HG02610 (cell line): ENCODE data around the gene PPP1R14D.
A peak's percentile ranks its signal among the peaks of the same experiment; 100 is the strongest.

Source experiments
- ATAC-seq: cut with Tn5 transposase; IDR thresholded peaks from one replicate; pipeline ENCODE4 v1.9.1; 2021; ENCODE audit warnings: mild to moderate bottlenecking, moderate library complexity; ENCODE audit not compliant: unreplicated experiment

Gene PPP1R14D

GRCh38 chr15:40823572-40824343 lies 4.8 kb downstream of the PPP1R14D start:
- ATAC-seq: no peak

- ATAC-seq: no peak
Observed at GRCh38 chr15:40821195-40821594, 7.3 kb downstream of the PPP1R14D start.

- ATAC-seq: no peak
Observed at GRCh38 chr15:40819048-40819447, 9.5 kb downstream of the PPP1R14D start.

- ATAC-seq: no peak
Observed at GRCh38 chr15:40815042-40815698, 13.3 kb downstream of the PPP1R14D start.

GRCh38 chr15:40812721-40813425 lies 15.6 kb downstream of the PPP1R14D start:
- ATAC-seq: no peak

- no peak for ATAC-seq
Observed at GRCh38 chr15:40808861-40809450, 19.6 kb downstream of the PPP1R14D start.

GRCh38 chr15:40807888-40808461 lies 20.5 kb downstream of the PPP1R14D start:
- ATAC-seq: no peak

GRCh38 chr15:40807028-40807887 lies 21.2 kb downstream of the PPP1R14D start, which contains the start of the genes DNAJC17 and ZFYVE19:
TSS of gene DNAJC17 (minus strand) at chr15:40807473. CDS start at chr15:40807446, 27 bp downstream.
TSS of gene ZFYVE19 (plus strand) at chr15:40807089. CDS start at chr15:40807590, 501 bp downstream.
- peak; percentile 87 for ATAC-seq

GRCh38 chr15:40806672-40807027 lies 21.9 kb downstream of the PPP1R14D start:
- no peak for ATAC-seq

GRCh38 chr15:40803688-40804087 lies 24.8 kb downstream of the PPP1R14D start:
- no peak for ATAC-seq

- no peak for ATAC-seq
Observed at GRCh38 chr15:40803076-40803475, 25.4 kb downstream of the PPP1R14D start.

GRCh38 chr15:40799523-40799922 lies 29.0 kb downstream of the PPP1R14D start:
- ATAC-seq: no peak

- no peak for ATAC-seq
Observed at GRCh38 chr15:40796512-40796911, 32.0 kb downstream of the PPP1R14D start.

GRCh38 chr15:40796041-40796440 lies 32.5 kb downstream of the PPP1R14D start:
- no peak for ATAC-seq

- ATAC-seq: no peak
Observed at GRCh38 chr15:40793216-40793989, 35.1 kb downstream of the PPP1R14D start.

- ATAC-seq: no peak
Observed at GRCh38 chr15:40792394-40792793, 36.1 kb downstream of the PPP1R14D start.

GRCh38 chr15:40790718-40791117 lies 37.8 kb downstream of the PPP1R14D start:
- ATAC-seq: no peak

GRCh38 chr15:40789999-40790398 lies 38.5 kb downstream of the PPP1R14D start:
- ATAC-seq: no peak

- no peak for ATAC-seq
Observed at GRCh38 chr15:40789119-40789518, 39.4 kb downstream of the PPP1R14D start.
